Ovary (tissue), 3 donors: ENCODE data around the gene PTCH1.

Experiments used
- EP300 ChIP-seq: sonication (generic); formaldehyde crosslinking; IDR thresholded peaks from one replicate; pipeline ENCODE4 v1.6.1; 2017; ENCODE audit warnings: antibody characterized with exemption
- POLR2A ChIP-seq: fragments of 450-650 bp; IDR thresholded peaks from one replicate; pipeline ENCODE4 v1.6.1; 2017; ENCODE audit warnings: antibody characterized with exemption, mild to moderate bottlenecking, moderate library complexity
- TF ChIP-seq, protein P1 (sequence below), 3 donors: fragments of 450-650 bp in 2 of 3; fragments of 200-600 bp in 1 of 3; IDR thresholded peaks; one replicate each; pipeline versions ENCODE4 v1.5.1 to v1.8.0; 2016 to 2022; ENCODE audit warnings: antibody characterized with exemption in 3 of 3, mild to moderate bottlenecking in 1 of 3
- donor health status: DM: no; HTN: no; CAD: no.

DNA sequence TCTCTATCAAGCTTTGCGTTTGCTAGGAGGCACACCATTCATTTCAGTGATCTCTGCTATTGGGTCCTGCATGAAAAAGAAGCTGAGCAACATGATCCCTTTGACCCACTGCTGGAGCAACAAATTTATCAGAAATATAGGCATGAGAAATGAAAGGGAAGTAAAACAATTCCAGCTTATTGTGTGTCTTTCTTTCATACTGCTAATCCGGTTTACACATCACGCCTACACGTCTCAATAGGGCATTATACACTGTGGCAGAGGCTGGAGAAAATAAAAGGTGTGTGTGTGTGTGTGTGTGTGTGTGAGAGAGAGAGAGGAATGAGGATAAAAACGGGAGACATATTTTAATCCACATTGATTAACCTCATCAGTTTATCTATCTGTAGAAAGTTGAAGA, 2.4 kb downstream of the PTCH1 start:
- TF ChIP-seq, protein P1, sequence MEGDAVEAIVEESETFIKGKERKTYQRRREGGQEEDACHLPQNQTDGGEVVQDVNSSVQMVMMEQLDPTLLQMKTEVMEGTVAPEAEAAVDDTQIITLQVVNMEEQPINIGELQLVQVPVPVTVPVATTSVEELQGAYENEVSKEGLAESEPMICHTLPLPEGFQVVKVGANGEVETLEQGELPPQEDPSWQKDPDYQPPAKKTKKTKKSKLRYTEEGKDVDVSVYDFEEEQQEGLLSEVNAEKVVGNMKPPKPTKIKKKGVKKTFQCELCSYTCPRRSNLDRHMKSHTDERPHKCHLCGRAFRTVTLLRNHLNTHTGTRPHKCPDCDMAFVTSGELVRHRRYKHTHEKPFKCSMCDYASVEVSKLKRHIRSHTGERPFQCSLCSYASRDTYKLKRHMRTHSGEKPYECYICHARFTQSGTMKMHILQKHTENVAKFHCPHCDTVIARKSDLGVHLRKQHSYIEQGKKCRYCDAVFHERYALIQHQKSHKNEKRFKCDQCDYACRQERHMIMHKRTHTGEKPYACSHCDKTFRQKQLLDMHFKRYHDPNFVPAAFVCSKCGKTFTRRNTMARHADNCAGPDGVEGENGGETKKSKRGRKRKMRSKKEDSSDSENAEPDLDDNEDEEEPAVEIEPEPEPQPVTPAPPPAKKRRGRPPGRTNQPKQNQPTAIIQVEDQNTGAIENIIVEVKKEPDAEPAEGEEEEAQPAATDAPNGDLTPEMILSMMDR (IDR thresholded peaks at IDR 0.05), result no peak
- TF ChIP-seq POLR2A (no peak), EP300 (no peak)
